Suppressor macrophage treated with lipopolysaccharide for 1 hour (primary cell): ENCODE data around the gene NFE2L1.
"Not testable (repeated sequence)": the region's sequence is repeated elsewhere in the genome, so short reads cannot be mapped to it uniquely, and the experiment has no call there.

ENCODE experiments used
- DNase-seq, 3 donors: peaks; one replicate each; pipeline ENCODE4 v3.0.0-alpha.2; 2020 to 2022

Gene NFE2L1

DNA sequence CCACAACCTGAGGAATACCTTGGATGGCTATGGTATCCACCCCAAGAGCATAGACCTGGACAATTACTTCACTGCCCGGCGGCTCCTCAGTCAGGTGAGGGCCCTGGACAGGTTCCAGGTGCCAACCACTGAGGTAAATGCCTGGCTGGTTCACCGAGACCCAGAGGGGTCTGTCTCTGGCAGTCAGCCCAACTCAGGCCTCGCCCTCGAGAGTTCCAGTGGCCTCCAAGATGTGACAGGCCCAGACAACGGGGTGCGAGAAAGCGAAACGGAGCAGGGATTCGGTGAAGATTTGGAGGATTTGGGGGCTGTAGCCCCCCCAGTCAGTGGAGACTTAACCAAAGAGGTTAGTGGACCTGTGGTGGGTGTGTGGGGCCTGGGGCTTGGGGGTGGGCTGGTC lies 3.1 kb downstream of the NFE2L1 start:
- DNase-seq, result no peak

DNA sequence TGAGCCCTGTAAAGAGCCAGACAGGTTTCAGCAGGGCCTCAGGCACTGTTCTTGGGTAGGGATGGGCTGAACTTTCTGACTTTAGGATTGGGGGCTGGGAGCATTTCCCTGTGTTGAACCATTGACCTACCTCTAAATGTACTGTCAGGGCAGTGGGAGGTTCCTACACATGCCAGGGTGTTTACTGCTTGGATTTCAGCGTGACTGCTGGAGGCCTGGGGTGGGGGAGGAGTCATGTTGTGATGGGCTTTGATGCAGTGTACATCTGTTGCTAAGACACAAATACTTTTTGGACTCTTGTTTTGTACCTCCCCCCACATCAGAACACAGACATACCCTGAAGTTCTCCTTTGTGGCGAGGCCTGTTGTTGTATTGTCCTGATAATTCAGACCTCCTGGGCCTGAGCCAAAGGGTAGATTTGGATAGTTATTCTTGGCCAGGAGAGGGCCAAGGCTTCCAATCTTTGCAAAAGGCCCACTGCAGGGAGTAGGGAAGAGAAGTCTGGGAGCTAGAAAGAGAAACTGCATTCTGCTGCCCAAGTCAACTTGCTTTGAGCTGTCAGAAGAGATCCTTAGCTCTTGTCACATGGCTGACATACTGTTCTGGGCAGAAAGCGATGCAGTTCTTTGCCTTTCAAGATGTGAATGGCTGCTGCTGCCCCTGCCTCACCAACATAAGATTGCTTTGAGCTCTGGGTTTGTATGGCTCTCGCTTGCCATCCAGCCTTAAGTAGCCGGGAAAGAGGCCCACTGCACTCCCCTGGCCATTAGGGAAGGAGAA lies 3.7 kb downstream of the NFE2L1 start:
- no peak for DNase-seq

- peak; percentile 37 to 75 (median 56) for DNase-seq
Measured at GRCh38 chr17:48052956-48053757, 5.0 kb downstream of the NFE2L1 start.

- DNase-seq, result no peak
Measured at GRCh38 chr17:48053758-48054237, 5.6 kb downstream of the NFE2L1 start.

- DNase-seq, result no peak
Measured at GRCh38 chr17:48054238-48055185, 6.4 kb downstream of the NFE2L1 start.

DNA sequence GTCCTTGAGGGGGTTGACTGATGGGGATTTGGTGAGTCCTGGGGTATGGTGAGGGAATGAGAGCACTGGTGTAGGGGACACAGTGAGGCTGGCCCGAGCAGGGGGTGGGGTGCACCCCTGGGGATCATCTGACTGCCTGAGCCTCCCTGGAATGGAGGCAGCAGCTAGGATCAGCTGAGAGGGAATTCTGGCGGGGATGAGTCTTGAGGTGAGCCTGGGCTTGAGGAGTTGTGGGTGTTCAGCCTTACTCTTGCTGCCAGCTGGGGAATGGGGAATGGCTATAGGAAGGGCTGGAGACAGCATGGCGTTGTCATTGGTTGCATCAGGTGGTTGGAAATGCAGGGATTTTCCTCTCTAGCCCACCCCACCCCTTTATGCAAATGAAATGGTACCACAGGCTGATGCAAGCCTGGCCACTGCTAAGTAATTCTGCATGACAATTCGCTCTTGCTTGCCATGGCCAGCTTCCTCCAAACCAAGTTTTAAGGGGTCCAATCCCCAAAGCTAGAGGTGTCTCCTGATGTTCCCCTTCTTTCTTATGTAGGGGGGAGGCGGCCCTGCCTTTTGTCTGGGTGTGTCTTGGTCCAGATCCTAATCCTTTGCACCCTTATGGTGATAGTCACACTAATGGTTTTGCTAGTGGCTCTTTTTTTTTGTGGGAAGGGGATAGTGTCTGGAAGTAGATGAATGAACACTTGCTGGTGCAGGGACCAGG lies 7.5 kb downstream of the NFE2L1 start:
- peak; percentile 71 to 81 (median 79) for DNase-seq

DNA sequence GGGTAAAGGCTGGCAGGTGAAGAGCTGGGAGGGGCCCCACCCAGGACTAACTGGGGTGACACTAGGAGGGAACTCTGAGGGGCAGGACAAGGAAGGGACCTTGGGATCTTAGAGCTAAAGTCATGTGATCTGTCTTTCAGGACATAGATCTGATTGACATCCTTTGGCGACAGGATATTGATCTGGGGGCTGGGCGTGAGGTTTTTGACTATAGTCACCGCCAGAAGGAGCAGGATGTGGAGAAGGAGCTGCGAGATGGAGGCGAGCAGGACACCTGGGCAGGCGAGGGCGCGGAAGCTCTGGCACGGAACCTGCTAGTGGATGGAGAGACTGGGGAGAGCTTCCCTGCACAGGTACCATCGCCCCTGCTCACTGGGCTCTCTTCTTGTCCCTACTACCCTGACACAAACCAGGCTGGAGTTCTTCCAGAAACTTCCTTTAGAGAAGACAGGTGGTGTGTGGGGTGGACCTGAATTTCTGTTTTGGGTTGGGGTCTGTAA lies 8.1 kb downstream of the NFE2L1 start:
- DNase-seq, result no peak

GRCh38 chr17:48056879-48057278 lies 8.7 kb downstream of the NFE2L1 start:
- DNase-seq, result no peak

GRCh38 chr17:48057626-48058025 lies 9.5 kb downstream of the NFE2L1 start:
- no peak for DNase-seq

- DNase-seq, result no peak
Measured at GRCh38 chr17:48058393-48059124, 10.4 kb downstream of the NFE2L1 start.

DNA sequence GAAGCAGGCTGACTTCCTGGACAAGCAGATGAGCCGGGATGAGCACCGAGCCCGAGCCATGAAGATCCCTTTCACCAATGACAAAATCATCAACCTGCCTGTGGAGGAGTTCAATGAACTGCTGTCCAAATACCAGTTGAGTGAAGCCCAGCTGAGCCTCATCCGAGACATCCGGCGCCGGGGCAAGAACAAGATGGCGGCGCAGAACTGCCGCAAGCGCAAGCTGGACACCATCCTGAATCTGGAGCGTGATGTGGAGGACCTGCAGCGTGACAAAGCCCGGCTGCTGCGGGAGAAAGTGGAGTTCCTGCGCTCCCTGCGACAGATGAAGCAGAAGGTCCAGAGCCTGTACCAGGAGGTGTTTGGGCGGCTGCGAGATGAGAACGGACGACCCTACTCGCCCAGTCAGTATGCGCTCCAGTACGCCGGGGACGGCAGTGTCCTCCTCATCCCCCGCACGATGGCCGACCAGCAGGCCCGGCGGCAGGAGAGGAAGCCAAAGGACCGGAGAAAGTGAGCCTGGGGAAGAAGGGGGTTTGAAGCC lies 11.0 kb downstream of the NFE2L1 start:
- no peak for DNase-seq

GRCh38 chr17:48060249-48060648 lies 12.1 kb downstream of the NFE2L1 start:
- peak in 1 of 3 donors; percentile 22 for DNase-seq

GRCh38 chr17:48062273-48062672 lies 14.1 kb downstream of the NFE2L1 start:
- DNase-seq, result no peak

- DNase-seq, result no peak
Measured at GRCh38 chr17:48064638-48065037, 16.5 kb downstream of the NFE2L1 start.

DNA sequence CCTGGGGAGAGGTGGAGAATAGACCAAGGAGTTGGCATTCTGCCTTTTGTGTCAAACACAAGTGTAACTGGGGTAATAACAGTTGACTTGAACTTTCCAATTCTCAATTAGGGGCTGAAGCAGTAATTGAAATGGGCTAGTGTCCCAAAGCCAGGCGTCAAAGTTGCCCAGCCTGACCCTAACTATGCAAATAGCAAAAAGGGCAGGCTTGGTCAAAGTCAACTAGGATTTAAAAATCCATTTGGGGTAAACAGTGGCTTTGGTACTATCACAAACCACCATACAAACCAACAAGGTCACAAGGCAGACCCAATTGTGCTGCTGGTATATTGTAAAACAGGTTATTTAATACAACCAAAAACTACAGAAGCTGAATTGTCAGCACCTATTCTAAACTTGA lies 18.0 kb downstream of the NFE2L1 start:
- no peak for DNase-seq

DNA sequence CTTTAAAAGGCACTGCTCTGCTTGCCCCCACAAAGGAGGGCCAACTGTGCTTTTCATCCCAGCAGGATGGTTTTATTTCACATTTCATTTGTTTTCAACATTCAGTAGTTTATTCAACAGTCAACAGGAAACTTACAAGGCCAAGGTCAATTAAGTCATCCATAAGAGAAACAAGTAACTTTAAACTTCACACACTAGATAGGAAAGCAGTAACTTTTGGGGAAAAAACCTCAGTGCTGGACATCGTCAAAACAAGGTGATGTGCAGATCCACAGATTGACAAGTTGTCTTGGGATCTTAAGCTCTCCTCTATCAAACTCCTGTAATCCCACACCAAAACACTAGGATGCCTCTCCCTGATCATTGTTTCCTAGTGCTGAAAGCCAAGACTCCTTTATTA lies 18.5 kb downstream of the NFE2L1 start:
- no peak for DNase-seq

DNA sequence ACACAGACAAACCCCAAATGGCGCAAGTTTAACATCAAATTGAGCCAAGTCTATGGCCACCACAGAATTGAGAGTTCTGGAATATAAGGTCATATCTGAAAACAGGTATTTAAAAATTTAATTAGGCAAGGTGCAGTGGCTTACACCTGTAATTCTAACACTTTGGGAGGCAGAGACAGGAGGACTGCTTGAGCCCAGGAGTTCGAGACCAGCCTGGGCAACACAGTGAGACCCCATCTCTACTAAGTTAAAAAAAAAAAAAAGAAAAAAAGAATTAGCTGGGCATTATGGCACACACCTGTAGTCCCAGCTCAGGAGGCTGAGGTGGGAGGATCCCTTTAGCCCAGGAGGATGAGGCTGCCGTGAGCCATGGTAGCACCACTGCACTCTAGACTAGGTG lies 19.1 kb downstream of the NFE2L1 start:
- DNase-seq, result no peak

DNA sequence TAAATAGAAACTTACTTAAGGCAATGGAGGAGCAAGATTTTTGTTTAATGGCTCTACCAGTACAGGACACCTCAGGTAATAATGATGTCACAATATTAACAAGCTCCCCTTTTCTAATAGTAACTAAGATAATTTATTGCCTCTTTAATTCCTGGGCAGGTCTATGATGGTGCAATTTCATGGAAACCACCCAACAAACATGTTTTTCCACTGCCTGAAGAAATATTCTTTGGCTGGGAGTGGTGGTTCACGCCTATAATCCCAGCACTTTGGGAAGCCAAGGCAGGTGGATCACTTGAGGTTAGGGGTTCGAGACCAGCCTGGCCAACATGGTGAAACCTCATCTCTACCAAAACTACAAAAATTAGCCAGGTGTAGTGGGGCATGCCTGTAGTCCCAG lies 19.6 kb downstream of the NFE2L1 start:
- DNase-seq, result not testable (repeated sequence)

DNA sequence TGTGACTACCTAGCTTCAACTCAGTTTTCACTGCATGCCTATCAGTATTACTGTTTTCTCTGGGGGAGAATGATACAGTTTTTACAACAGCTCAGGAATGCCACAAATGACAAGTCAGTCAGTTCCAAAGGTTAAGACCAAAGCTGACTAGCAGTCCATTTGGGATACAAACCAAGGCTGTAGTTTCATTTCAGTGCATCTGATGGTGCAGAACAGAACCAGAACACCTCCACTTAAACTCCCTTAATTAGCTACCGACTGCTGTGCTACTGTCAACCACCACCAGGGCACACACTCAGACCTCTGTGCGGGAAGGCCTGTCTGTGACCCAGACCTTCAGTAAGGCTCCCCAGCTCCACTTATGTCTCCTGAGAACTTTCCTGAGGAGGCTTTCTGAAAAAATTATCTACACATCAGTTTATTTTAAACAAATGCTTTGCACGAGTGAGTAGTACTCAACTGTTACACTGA lies 20.4 kb downstream of the NFE2L1 start:
- DNase-seq, result peak in 1 of 3 donors; percentile 34

DNA sequence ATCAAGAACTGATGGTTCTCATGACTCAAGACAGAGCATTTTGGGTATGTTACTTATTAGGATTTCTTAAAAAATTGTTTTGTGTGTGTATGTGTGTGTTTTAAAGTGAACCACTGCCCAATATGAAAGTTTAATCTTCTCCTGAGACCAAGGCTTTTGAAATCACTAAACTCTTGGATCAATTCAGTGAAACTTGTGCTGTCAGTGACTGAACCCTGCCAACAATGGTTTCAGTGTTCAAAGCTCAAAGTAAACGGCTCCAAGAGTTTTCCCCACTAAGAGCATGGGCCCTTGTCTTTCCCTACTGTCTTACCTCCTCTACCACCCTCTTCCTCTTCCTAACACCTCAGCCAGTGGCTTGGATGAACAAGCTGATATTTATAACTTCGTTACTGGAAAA lies 22.0 kb downstream of the NFE2L1 start:
- DNase-seq, result no peak

DNA sequence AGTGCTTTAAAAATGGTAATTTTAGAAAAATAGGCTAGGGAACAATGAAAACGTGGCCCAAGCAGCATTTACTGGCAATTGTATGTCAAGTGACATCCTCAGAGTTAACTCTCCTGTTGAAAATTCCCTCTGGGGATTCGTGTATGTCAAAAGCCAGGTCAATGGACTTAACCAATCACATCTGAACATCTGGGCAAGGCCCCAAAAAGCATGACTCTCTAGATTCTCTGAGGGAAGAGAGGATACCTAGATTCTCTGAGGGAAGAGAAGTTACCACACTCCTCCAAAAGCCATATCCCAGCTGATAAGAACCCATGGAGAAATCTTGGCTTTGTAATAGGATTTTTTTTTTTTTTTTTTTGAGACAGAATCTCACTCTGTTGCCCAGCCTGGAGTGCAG lies 23.5 kb downstream of the NFE2L1 start:
- DNase-seq, result no peak
